GM18858 (cell line): Measurements from ENCODE around the gene FZD10.

Experiments used
- ATAC-seq: cut with Tn5 transposase; IDR thresholded peaks from one replicate; pipeline ENCODE4 v1.9.1; 2021; ENCODE audit not compliant: unreplicated experiment

The FZD10 gene

GRCh38 chr12:130202201-130202600 is 39.9 kb downstream of the FZD10 start:
- ATAC-seq = no peak

DNA sequence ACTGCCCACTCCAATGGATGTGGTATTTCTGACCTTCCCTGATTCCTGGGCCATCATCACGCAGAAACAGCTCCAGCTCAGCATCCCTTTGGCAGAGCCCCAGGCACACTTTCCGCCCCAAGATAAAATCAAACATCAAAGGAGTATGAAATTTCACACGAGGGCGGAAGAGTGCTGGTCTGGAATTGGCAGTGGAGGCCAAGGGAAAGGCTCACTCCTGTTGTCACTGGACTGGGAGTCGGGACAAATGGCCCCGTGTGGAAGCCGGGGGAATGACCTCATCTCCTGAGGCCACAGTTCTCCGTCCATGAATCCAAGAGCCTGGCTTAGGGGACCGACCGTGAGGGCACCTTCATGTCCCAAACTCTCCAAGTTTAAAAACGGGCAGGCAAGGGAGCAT is 40.9 kb downstream of the FZD10 start:
- no peak for ATAC-seq

- ATAC-seq = no peak
Measured at GRCh38 chr12:130204541-130204953, 42.3 kb downstream of the FZD10 start.

DNA sequence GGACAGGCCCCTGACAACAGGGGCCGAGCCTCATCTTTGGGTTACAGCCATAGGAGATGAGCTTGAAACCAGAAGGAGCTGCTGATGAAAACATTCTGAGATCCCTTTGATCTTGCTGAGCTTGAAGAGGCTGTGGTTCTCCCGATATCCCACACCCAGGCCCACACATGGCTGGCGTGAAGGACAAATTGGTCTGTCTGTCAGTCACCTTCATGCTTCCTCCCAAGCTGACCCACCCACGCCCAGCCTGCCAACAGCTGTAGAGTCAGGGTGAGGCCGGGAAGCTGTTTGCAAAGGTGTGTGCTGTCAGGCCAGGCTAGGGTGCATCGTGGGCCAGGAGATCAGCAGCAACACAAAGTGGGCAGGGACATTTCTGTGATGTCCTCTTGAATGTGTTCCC is 43.2 kb downstream of the FZD10 start:
- ATAC-seq = no peak

- no peak for ATAC-seq
Measured at GRCh38 chr12:130212384-130212989, 50.2 kb downstream of the FZD10 start.

DNA sequence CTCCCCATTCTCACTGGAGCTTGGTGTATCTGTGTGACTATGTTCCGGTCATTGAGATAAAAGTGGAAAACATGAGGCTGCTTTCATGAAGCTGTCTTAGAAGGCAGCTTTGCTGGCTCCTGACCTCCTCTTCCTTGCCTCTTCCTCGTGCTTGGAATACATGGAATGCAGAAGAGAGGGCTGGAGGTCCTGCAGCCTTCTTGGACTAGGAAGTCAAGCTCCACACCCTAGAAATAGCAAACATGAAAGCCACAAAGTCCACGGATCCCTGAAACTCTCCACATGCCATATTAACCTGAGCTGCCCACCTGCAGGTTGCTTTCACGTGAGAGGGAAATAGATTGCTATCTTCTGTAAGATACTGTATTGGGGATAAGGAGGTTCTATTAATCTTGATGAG is 51.0 kb downstream of the FZD10 start:
- no peak for ATAC-seq

- ATAC-seq = no peak
Measured at GRCh38 chr12:130214686-130215395, 52.6 kb downstream of the FZD10 start.
